ENCODE data around the gene VSTM2L.

Gene VSTM2L

GRCh38 chr20:37968841-37969401 is 66.0 kb downstream of the VSTM2L start:
- no peak for DNase-seq (ENCODE audit: low read depth in 3 of 3)

DNA sequence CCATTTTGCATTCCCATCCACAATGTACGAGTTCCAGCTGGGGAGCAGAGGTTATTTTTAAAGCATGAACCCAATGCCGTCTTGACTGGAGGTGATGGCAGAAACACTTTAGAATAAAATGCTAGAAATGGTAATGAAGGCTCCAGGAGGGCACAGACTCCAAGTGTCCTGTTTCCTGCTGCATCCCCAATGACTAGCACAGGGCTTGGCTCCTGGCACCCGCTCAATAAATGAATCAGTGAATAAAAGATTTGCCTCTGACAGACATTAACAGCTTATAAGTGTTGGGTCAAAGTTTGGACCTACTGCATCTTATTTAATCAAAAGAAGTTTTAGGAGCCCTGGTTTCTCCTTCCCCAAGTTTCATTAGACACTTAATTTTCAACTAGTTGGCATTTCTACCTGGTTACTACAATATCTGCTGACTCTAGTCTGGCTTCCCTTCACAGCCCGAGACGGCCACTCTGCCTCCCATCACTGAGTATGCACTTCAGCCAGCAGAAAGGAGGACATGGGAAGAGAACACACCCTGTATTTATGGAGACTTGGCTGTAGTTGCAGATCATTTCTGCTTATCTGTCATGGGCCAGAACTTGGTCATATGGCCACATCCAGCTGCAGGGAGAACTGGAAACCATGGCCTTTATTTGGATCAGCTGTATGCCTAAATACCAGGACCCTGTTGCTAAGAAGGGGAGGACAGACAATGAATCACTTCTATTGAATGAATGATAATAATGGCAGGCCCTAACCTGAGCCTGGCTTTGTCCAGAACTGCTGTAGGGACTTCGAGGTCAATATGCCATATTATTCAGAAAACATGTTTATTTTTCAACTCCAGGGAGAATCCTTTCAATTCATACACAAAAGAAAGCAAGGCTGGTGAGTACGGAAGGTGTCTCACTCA is 67.3 kb downstream of the VSTM2L start:
- no peak for DNase-seq (ENCODE audit: low read depth in 3 of 3)

GRCh38 chr20:37970856-37971245 is 67.9 kb downstream of the VSTM2L start:
- DNase-seq (ENCODE audit: low read depth in 3 of 3), result no peak

- no peak for DNase-seq (ENCODE audit: low read depth in 3 of 3)
Observed at GRCh38 chr20:37971561-37972127, 68.7 kb downstream of the VSTM2L start.

- no peak for DNase-seq (ENCODE audit: low read depth in 3 of 3)
Observed at GRCh38 chr20:37972256-37973058, 69.5 kb downstream of the VSTM2L start.

- no peak for DNase-seq (ENCODE audit: low read depth in 3 of 3)
Observed at GRCh38 chr20:37973059-37973910, 70.4 kb downstream of the VSTM2L start.

DNA sequence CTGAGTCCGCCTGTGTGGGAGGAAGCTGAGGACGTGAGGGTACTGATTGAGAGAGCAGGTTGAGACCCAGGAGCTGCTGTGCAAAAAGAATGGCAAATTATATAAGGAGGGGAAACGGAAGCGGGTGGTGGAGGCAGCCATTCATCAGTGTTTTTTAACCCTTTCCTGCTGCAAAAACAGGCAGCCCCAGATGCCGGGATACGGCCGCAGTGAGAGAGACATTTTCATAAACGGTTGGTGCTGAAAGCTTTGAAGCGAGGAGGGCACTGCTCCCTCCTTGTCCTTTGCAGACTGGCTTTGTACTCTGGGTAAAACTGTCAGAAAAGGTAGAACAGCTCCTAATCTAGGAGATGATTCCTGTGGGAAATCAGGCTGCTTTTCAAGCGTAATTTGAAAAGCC is 74.0 kb downstream of the VSTM2L start:
- no peak for DNase-seq (ENCODE audit: low read depth in 3 of 3)

GRCh38 chr20:37977338-37977737 is 74.4 kb downstream of the VSTM2L start:
- no peak for DNase-seq (ENCODE audit: low read depth in 3 of 3)

DNA sequence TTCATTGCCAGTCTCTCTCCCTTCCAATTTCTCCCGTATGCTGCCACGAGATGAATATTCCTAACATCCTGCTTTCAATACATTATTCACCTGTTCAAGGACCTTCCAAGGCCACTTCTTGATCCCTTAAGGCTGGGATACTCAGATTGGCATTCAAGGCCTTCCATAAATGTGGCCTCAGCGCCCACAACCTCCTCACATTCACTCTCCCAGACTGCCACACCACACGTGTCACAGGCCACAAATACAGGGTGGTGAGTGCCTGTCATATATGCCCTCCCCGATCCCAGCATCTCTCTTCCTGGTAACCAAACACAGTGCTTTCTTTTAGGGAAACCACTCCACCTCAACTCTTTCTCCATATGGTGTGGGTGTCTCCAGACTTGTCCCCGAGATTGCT is 74.9 kb downstream of the VSTM2L start:
- DNase-seq (ENCODE audit: low read depth in 3 of 3), result no peak

GRCh38 chr20:37979021-37979985 is 76.4 kb downstream of the VSTM2L start:
- DNase-seq (ENCODE audit: low read depth in 3 of 3), result no peak

- DNase-seq (ENCODE audit: low read depth in 3 of 3), result no peak
Observed at GRCh38 chr20:37980383-37980782, 77.5 kb downstream of the VSTM2L start.

DNA sequence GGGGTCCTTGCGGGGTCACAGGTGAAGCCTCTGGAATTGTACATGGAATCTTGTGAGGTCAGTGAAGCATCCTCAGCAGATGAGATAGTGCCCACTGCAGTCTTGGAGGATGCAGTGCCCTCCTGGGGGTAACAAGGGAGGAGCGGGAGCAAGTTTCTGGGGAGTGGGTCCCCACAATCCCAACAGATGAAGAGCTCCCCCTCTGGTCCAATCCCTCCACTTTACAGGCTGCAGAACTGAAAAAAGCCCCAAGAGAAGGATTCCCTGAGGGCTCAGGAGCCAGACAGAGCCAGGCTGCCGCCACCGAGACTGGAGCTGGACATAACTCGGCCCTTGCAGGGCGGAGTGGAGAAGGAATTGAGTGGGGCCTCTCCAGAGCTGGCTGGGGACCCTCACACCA is 77.9 kb downstream of the VSTM2L start:
- no peak for DNase-seq (ENCODE audit: low read depth in 3 of 3)

- no peak for DNase-seq (ENCODE audit: low read depth in 3 of 3)
Observed at GRCh38 chr20:37981568-37981967, 78.6 kb downstream of the VSTM2L start.

GRCh38 chr20:37983286-37983685 is 80.4 kb downstream of the VSTM2L start:
- DNase-seq (ENCODE audit: low read depth in 3 of 3), result no peak

DNA sequence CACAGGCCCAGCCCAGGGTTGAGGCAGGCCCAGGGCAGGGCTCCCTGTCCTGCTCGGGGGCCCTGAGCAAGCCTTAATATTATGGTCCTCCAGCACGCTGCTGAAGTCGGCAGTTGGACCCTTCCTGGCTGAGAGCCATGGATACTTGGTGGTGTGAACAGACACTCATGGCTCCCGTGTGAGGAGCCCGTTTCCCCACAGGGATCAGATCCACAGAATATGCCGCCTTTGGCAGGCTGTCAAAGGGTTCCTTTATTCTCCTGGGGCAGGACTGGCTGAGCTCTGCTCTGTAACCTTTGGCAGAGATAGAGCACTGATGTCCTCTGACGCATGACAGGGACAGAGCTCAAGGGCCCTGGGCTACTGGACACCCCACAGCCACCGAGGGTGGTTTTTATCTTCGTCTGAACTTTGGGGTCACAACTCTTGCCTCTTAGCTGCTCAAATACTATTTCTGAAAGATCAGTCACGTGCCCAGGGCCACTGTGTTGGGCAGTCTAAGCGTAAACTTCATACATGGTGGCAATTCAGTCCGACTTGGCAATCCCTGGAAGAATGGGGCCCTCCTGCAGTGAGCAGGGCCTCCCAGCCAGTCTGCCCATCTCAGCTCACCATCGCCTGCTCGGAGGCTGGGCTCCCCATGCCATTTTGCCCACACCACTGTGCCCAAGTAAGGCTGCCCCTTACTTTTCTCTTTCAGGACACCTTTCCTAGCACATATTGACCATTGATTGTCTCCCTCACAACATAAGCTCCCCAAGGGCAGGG is 81.3 kb downstream of the VSTM2L start:
- no peak for DNase-seq (ENCODE audit: low read depth in 3 of 3)

GRCh38 chr20:37986044-37986858 is 83.3 kb downstream of the VSTM2L start:
- no peak for DNase-seq (ENCODE audit: low read depth in 3 of 3)

DNA sequence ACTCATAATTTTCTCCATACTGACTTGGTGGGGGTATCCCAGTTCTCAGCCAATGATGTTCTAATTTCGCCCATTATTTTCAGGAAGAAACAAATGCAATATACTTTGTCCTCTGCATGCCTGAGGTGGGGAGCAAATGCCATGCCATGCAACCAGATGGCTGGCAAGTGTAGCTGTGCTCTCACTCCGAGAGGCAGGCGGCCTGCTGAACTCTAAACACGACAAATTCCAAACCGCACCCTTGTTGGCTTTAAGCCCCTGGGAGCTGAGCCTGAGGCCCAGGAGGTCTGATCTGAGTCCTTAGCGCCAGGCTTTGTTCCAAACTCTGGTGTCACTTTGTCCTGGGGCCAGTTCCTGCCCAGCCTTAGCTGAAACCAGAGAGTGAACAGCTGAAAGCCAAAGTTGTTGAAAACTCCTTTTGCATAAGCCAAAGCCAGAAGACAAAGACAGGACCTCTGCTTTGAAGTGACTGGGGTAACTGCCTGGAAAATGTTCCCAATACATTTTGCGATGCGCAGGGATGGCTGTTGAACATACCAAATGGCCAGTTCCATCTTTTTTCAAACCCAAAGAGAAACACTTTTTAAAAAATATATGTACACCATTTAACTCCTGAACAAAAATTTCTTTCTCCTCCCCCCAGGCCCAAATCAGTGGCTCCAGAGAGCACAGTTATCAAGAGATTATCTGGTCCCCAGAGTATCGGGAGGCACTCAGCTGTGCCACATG is 84.1 kb downstream of the VSTM2L start:
- DNase-seq (ENCODE audit: low read depth in 3 of 3), result no peak
